HepG2 (cell line): Measurements from ENCODE around the gene TH. TPM values are rescaled to one million over a fixed set of nuclear protein-coding genes. Genes with fewer than 3 reads are reported as not detected.

ENCODE experiments used
- DR1 ChIP-seq: sonication (generic); formaldehyde crosslinking; IDR thresholded peaks from 2 replicates; pipeline ENCODE4 v1.8.0; 2021; ENCODE audit warnings: mild to moderate bottlenecking, missing genetic modification reagents, inconsistent platforms
- GATAD1 ChIP-seq: IDR thresholded peaks from 2 replicates; pipeline ENCODE4 v1.6.1; 2016; ENCODE audit warnings: missing genetic modification reagents, missing compliant biosample characterization
- HINFP ChIP-seq: sonication (generic); formaldehyde crosslinking; IDR thresholded peaks from 2 replicates; pipeline ENCODE4 v1.4.0; 2020; ENCODE audit warnings: low read depth, mild to moderate bottlenecking, missing genetic modification reagents
- HNF4G ChIP-seq, 2 experiments: sonication (generic) in 1 of 2; formaldehyde crosslinking in 1 of 2; IDR thresholded peaks; 2 replicates each; pipeline versions ENCODE4 v1.4.0 to v1.6.1; 2011 to 2020; ENCODE audit warnings: borderline replicate concordance in 2 of 2, low read depth in 2 of 2, mild to moderate bottlenecking in 2 of 2, low read length in 1 of 2, missing genetic modification reagents in 1 of 2, moderate library complexity in 1 of 2
- IKZF1 ChIP-seq: fragments of 450-650 bp; IDR thresholded peaks from 2 replicates; pipeline ENCODE4 v1.7.1; 2016
- NR2C2 ChIP-seq: sonication (generic); formaldehyde crosslinking; IDR thresholded peaks from 2 replicates; pipeline ENCODE4 v1.4.0; 2020; ENCODE audit warnings: missing genetic modification reagents, mild to moderate bottlenecking, moderate library complexity, borderline replicate concordance
- PHF8 ChIP-seq: sonication (generic); formaldehyde crosslinking; IDR thresholded peaks from 2 replicates; pipeline ENCODE4 v1.5.0; 2020; ENCODE audit warnings: missing genetic modification reagents
- RBFOX2 ChIP-seq: fragments of 200-400 bp; formaldehyde crosslinking; IDR thresholded peaks from 2 replicates; pipeline ENCODE4 v1.6.1; 2017; ENCODE audit warnings: low read depth, mild to moderate bottlenecking, low read length
- SIX4 ChIP-seq: sonication (generic); formaldehyde crosslinking; IDR thresholded peaks from 2 replicates; pipeline ENCODE4 v1.4.0; 2020; ENCODE audit warnings: missing genetic modification reagents
- SRY ChIP-seq: sonication (generic); formaldehyde crosslinking; IDR thresholded peaks from 2 replicates; pipeline ENCODE4 v1.8.0; 2022; ENCODE audit warnings: mild to moderate bottlenecking, missing genetic modification reagents
- U2AF1 ChIP-seq: fragments of 200-400 bp; formaldehyde crosslinking; optimal IDR thresholded peaks from 2 replicates; pipeline ENCODE3; 2017; ENCODE audit warnings: mild to moderate bottlenecking, low read depth, low read length
- ZFP82 ChIP-seq: sonication (generic); formaldehyde crosslinking; IDR thresholded peaks from 2 replicates; pipeline ENCODE4 v1.5.1; 2020; ENCODE audit warnings: mild to moderate bottlenecking, missing genetic modification reagents, borderline replicate concordance
- ZNF230 ChIP-seq: sonication (generic); formaldehyde crosslinking; IDR thresholded peaks from 2 replicates; pipeline ENCODE4 v1.4.0; 2020; ENCODE audit warnings: mild to moderate bottlenecking, missing genetic modification reagents
- ZNF318 ChIP-seq: sonication (generic); formaldehyde crosslinking; IDR thresholded peaks from 2 replicates; pipeline ENCODE4 v1.4.0; 2020; ENCODE audit warnings: mild to moderate bottlenecking, missing genetic modification reagents
- ZNF335 ChIP-seq: sonication (generic); formaldehyde crosslinking; IDR thresholded peaks from 2 replicates; pipeline ENCODE4 v1.4.0; 2020; ENCODE audit warnings: missing genetic modification reagents
- ZNF550 ChIP-seq: sonication (generic); formaldehyde crosslinking; IDR thresholded peaks from 2 replicates; pipeline ENCODE4 v1.4.0; 2020; ENCODE audit warnings: mild to moderate bottlenecking, missing genetic modification reagents, borderline replicate concordance
- ZNF572 ChIP-seq: sonication (generic); formaldehyde crosslinking; IDR thresholded peaks from 2 replicates; pipeline ENCODE4 v1.5.1; 2020; ENCODE audit warnings: mild to moderate bottlenecking, missing genetic modification reagents
- ZNF580 ChIP-seq: IDR thresholded peaks from 2 replicates; pipeline ENCODE4 v1.6.1; 2016; ENCODE audit warnings: low read depth, borderline replicate concordance
- ZNF615 ChIP-seq: sonication (generic); formaldehyde crosslinking; IDR thresholded peaks from 2 replicates; pipeline ENCODE4 v1.5.0; 2020; ENCODE audit warnings: mild to moderate bottlenecking, missing genetic modification reagents, borderline replicate concordance
- ZNF678 ChIP-seq: sonication (generic); formaldehyde crosslinking; IDR thresholded peaks from 2 replicates; pipeline ENCODE4 v1.4.0; 2020; ENCODE audit warnings: mild to moderate bottlenecking, missing genetic modification reagents
- polyA plus RNA-seq, 8 experiments: library from polyadenylated mRNA; depleted of rRNA in 3 of 8; stranded (reverse) in 7 of 8; unstranded in 1 of 8; fragments of >200 nt; fragmentation: Illumina TruSeq in 4 of 8; extraction: Trizol in 4 of 8; gene quantifications; 2 replicates each; pipeline versions ENCODE4 v1.2.1 to v1.2.3, GENCODE V29; 2011 to 2016; ENCODE audit warnings: low read depth in 4 of 8, missing spikeins in 1 of 8, mixed read lengths in 1 of 8; ENCODE audit not compliant: insufficient read depth in 1 of 8
- total RNA-seq, 5 experiments: library from RNA; depleted of rRNA; stranded (reverse); fragments of >200 nt; fragmentation: Illumina TruSeq; extraction: Trizol; gene quantifications; 2 replicates each; pipeline ENCODE4 v1.2.3, GENCODE V29; 2016; ENCODE audit warnings: low read depth in 1 of 5

TH gene
- total and polyA plus RNA-seq, 2 of the 13 experiments (the other 11 are each of a cell fraction or from before 2014, with no cell fraction given): 0.36 TPM; not detected in 1

GRCh38 chr11:2137202-2138067 is 34.2 kb downstream of the TH start (continued):
- TF ChIP-seq ZNF318 (no peak), ZNF230 (CRISPR knock-in tag) (no peak), ZNF615 (no peak), ZNF335 (CRISPR knock-in tag) (no peak), RBFOX2 (peak; percentile 75), SIX4 (no peak), ZNF678 (CRISPR knock-in tag) (no peak), PHF8 (CRISPR knock-in tag) (0 out of 2 replicates have a peak, but pooled peaks have one; percentile 30), SRY (CRISPR knock-in tag) (no peak), U2AF1 (peak; percentile 46), HINFP (0 out of 2 replicates have a peak, but pooled peaks have one; percentile 60), HNF4G (IDR thresholded peaks at IDR 0.05; ENCODE audit: borderline replicate concordance, low read depth, low read length) (no peak), HNF4G (CRISPR knock-in tag; IDR thresholded peaks at IDR 0.05; ENCODE audit: borderline replicate concordance, low read depth) (no peak), GATAD1 (no peak), ZNF580 (CRISPR knock-in tag) (no peak), IKZF1 (no peak), DR1 (CRISPR knock-in tag) (peak; percentile 80; the same call in 1 of the 2 replicates), ZNF572 (CRISPR knock-in tag) (no peak), ZFP82 (CRISPR knock-in tag) (peak; percentile 82; the same call in 1 of the 2 replicates), NR2C2 (CRISPR knock-in tag) (no peak), ZNF550 (CRISPR knock-in tag) (no peak)
